ENCODE results near the gene FOXP1.

GRCh38 chr3:71092665-71093064 lies 490.9 kb downstream of the FOXP1 start:
- TF ChIP-seq POLR2A (IDR thresholded peaks at IDR 0.05; ENCODE audit: low read depth, low read length) (no peak), POLR2AphosphoS5 (IDR thresholded peaks at IDR 0.05; ENCODE audit: low read depth, low read length) (no peak), SPI1 (IDR thresholded peaks at IDR 0.05; ENCODE audit: low read depth, low read length) (no peak), TAF1 (IDR thresholded peaks at IDR 0.05; ENCODE audit: low read depth, low read length) (no peak), PAX5 (IDR thresholded peaks at IDR 0.05; ENCODE audit: insufficient read depth, low read length, severe bottlenecking) (no peak), POU2F2 (IDR thresholded peaks at IDR 0.05; ENCODE audit: low read depth, low read length) (no peak)
